Suprapubic skin (tissue), 4 donors: ENCODE results near the gene NDE1.

Experiments
- POLR2A ChIP-seq, 2 donors: fragments of 450-650 bp; IDR thresholded peaks; one replicate each; pipeline ENCODE4 v1.6.1; 2017; ENCODE audit warnings: antibody characterized with exemption in 2 of 2, mild to moderate bottlenecking in 2 of 2, moderate library complexity in 2 of 2
- POLR2AphosphoS5 ChIP-seq, 3 donors: sonication (generic); formaldehyde crosslinking; IDR thresholded peaks; one replicate each; pipeline ENCODE4 v1.6.1; 2017; ENCODE audit warnings: antibody characterized with exemption in 3 of 3
- TF ChIP-seq, protein P1 (sequence below), 2 donors: fragments of 200-600 bp in 1 of 2; fragments of 450-650 bp in 1 of 2; sonication (generic) in 1 of 2; IDR thresholded peaks; one replicate each; pipeline ENCODE4 v1.5.1; 2016 to 2019; ENCODE audit warnings: antibody characterized with exemption in 2 of 2, mild to moderate bottlenecking in 1 of 2, moderate library complexity in 1 of 2

- TF ChIP-seq, protein P1, sequence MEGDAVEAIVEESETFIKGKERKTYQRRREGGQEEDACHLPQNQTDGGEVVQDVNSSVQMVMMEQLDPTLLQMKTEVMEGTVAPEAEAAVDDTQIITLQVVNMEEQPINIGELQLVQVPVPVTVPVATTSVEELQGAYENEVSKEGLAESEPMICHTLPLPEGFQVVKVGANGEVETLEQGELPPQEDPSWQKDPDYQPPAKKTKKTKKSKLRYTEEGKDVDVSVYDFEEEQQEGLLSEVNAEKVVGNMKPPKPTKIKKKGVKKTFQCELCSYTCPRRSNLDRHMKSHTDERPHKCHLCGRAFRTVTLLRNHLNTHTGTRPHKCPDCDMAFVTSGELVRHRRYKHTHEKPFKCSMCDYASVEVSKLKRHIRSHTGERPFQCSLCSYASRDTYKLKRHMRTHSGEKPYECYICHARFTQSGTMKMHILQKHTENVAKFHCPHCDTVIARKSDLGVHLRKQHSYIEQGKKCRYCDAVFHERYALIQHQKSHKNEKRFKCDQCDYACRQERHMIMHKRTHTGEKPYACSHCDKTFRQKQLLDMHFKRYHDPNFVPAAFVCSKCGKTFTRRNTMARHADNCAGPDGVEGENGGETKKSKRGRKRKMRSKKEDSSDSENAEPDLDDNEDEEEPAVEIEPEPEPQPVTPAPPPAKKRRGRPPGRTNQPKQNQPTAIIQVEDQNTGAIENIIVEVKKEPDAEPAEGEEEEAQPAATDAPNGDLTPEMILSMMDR (IDR thresholded peaks at IDR 0.05): no peak
- TF ChIP-seq POLR2A (IDR thresholded peaks at IDR 0.05) (no peak), POLR2AphosphoS5 (IDR thresholded peaks at IDR 0.05) (no peak)
These were observed 40.3 kb downstream of the NDE1 start for GRCh38 chr16:15690296-15690695.
